HG02938 (cell line): ENCODE results near the gene ZBED2.
"Not testable (repeated sequence)": the region's sequence is repeated elsewhere in the genome, so short reads cannot be mapped to it uniquely, and the experiment has no call there.

Experiments
- ATAC-seq: cut with Tn5 transposase; IDR thresholded peaks from one replicate; pipeline ENCODE4 v1.9.1; 2021; ENCODE audit warnings: mild to moderate bottlenecking, moderate library complexity; ENCODE audit not compliant: unreplicated experiment

The ZBED2 gene

DNA sequence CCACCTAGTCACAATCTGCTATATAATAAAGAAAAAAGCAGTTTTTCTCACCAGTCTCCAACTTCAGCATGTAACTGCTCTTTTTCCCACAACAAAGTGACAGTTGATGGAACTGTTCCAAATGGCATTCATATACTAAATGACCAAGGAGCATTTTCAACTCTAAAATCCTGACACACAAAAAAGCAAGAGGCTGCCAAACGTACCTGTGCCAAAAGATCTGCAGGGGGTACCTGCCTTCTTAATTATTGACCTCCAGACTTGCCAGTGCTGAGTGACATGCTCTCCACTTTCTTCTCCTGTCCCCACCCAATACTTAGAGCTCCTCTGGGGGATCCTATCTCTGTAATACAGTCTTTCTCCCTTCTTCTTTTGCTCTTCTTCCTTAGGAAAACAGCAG lies 18.0 kb downstream of the ZBED2 start:
- ATAC-seq = no peak

DNA sequence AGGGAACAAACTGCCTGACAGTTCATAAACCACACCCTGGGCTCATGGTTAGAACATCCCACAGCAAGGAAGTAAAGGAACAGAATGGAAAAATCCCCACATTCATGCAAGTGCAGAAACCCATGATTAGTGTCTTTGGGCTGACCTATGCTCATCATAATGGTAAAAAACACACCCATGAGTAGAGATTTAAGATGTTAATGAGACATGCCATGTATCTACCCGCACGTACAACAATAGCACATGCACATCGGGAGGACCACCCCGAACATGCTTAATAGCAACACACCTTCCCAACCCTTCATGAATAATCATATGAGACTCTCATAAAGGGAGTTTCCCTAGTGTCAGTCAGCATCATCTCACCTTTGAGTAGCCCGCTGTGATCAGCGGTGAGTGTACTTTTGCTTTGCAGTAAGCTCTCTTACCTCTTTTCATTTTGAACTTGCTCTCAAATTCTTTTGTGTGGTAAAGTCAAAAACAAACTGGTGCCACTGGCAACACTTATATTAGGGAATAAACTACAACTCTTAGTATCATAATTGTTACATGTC lies 23.2 kb downstream of the ZBED2 start:
- no peak for ATAC-seq

DNA sequence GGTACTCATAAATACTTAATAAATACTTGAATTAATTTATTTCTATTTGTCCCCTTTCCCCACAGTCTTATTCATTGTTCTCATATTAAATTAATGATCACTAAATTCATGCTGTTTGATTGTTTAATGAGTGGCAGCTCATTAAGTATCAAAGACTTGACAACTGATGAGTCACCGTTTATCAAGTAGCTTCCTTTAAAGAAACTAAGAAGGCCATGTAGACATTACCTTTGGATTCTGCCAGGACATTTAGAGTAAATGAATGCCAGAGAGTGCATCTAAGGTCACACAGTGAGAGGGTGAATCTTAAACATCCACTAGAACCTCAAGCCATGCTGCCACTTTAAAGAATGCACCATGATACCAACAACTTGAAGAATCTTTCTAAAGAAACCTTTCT lies 23.9 kb downstream of the ZBED2 start:
- ATAC-seq = no peak

DNA sequence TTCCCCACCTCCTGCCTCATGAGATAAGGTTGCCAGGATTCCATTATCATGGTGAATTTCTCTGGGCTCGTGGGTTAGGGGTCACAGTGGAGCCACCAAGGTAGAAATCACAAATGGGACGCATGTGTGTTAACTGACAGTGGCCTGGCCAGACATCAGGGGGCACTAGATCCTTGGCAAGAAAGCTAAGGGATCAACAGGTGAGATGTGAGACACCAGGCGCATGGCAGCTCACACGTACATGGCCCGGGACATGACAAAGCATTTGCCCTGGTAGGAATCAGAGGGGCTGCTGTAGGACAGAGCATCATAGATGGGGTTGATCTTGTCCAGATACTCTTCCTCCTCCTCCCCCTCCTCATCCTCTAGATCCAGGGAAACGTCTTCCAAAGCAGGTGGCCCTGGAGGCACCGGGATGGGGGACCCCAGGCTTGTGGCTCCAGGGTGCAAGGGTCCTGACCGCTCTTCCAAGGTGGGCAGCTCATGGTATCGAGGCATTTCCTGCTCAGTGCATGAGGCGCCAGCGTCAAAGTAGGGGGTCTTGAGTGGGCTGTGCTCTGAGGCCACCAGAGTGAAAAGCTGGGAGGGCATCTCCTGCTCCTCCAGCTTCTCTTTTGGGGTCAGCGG lies 24.6 kb downstream of the ZBED2 start:
- ATAC-seq = no peak

DNA sequence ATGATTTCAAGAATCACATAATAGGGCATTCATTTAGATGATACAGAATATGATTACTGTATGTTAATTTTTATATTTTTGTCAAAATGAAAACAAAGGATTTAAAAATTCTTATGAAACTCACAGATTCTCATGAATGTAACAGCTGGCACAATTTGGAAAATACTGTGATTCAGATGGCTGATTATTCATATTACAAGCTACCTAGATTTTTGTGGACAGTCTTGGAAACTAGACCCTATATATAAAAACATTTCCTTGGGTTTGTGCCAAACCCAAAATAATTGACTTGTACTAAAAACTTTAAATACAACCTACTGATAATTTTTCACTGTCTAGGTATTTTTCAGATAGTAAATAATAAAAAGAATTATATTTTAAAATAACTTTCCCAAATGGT lies 26.2 kb downstream of the ZBED2 start:
- ATAC-seq = no peak

DNA sequence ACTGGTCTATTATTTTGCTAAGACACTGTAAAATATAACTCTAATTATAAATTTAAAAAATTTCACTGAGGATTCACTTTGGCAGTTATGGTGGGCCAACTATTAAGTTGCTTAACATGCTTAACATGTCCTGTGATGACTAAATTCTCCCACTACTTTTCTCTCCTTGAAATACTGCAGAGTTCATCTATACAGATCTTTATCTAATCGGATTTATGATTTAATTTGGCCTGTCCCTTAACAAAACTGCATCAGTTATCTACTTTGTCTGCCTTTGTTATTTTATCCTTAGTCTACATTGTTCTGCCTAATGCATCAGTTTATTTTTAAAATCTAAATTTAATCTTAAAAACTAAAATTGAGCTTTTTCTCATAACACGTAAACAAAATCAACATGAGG lies 26.8 kb downstream of the ZBED2 start:
- ATAC-seq = no peak

DNA sequence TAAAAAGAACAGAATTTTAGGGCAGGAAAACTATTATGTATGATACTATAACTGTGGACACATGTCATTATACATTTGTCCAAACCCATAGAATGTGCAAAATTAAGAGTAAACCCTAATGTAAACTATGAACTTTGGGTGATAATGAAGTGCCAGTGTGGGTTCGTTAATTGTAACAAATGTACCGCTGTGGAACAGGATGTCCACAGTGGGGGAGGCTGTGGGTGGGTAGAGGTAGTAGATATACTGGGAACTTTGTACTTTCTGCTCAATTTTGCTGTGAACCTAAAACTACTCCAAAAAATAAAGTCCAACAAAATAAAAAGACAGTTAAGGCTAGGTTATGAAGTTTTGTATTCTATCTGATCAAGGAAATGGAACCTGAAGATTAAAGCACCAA lies 28.3 kb downstream of the ZBED2 start:
- no peak for ATAC-seq

DNA sequence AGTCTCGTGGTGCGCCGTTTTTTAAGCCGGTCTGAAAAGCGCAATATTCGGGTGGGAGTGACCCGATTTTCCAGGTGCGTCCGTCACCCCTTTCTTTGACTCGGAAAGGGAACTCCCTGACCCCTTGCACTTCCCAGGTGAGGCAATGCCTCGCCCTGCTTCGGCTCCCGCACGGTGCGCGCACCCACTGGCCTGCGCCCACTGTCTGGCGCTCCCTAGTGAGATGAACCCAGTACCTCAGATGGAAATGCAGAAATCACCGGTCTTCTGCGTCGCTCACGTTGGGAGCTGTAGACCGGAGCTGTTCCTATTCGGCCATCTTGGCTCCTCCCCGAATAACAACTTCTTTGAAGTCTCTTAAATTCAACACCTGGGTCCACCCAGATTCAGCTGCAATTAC lies 33.2 kb downstream of the ZBED2 start:
- not testable (repeated sequence) for ATAC-seq

- no peak for ATAC-seq
These were observed 46.4 kb downstream of the ZBED2 start for GRCh38 chr3:111548756-111549155.

DNA sequence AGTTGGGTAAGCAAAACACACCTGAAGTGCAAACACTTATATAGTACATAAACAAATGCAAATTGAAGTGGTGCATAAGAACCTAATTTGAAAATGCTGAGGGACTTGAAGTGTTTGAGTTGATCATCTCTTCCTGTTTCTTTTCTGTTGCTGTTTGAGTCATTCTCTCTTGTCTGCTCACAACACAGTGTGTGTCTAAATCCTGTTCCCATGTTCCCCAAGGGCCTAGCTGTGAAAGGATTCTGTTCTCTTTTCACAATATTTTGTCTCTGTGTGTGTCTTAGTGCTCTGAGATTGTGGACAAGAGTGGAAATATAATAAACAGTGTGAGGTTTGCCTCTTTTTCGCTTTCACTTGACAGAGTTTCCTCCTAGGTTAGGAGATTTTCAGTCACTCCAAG lies 47.1 kb downstream of the ZBED2 start:
- peak; percentile 70 for ATAC-seq

GRCh38 chr3:111547631-111548030 lies 47.5 kb downstream of the ZBED2 start:
- peak; percentile 82 for ATAC-seq

DNA sequence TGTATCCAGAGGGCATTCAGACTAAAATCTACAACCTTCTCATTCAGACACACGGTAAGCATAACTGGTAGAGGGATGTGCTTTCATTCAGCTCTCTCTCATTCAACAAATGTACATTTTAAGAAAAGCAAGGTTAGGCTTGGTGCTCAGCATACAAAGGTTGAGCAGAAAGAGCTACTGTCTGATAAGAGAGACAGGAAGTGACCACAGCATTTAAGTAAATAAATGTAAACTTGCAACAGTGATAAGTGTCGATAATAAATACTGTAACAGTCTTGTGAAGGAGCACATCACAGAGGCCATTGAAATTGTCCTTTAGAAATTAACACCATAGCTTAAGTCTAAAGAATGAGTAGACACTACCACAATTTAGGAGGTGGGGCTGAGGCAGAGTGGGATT lies 49.8 kb downstream of the ZBED2 start:
- ATAC-seq = no peak
